SK-MEL-5 (cell line): Measurements from ENCODE around the gene ARG1. TPM values are rescaled to one million over a fixed set of nuclear protein-coding genes. Genes with fewer than 3 reads are reported as not detected.

Experiments used
- DNase-seq: peaks from one replicate; pipeline ENCODE4 v3.0.0-alpha.2; 2016; ENCODE audit warnings: low read depth, low spot score
- in situ Hi-C: cut with HindIII; loops from 2 replicates; pipeline ENCODE4 v1.10.0; 2016; ENCODE audit warnings: low sequenced_read_pairs, high pct_unique_total_duplicates, low pct_unique_long_range_greater_than_20kb
- total RNA-seq: library from RNA; depleted of rRNA; stranded (reverse); fragments of >200 nt; shearing (Covaris generic); gene quantifications from 2 replicates; pipeline ENCODE4 v1.2.3, GENCODE V29; 2014

ARG1 gene
- total RNA-seq, 1 experiment from 2014 or later = not detected

DNA sequence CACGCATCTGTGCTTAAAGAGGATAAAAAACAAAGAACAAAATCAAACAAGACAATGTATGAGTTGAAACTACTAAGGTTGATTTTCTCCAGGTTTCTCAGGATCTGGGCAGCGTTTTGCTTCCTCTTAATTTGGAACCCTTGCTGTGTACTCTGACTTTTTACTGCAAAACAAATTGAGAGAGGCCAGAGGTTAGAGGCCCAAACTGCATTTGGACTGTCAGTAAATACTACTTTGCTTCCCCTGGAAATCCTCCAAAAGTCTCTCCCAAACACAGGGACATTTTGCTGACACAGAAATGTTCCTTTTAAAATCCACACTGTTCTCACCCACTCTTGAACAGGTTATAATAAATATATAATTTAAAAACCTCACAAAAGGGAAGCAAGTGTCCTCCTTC, 1.1 kb downstream of the ARG1 start:
- in situ Hi-C loops = no loop called here
- no peak for DNase-seq

DNA sequence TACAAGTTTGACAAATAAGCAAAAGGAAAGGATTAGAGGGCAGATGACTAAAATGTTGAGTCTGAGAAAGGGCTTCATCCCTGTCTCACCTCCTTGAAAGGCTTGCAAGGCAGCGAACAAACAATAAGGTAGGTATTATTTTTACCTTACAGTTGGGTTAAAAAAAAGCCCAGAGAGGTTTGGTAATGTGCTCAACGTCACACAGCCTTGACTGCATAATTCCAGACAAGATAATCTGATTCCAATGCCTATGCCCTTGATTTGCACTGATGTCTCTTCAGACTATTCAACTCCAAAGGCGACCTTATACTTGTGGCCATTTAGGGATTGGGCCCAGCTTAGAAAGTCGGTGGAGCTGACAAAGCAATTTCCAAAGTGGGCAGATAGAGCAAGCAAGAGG, 1.7 kb downstream of the ARG1 start:
- in situ Hi-C loops = no loop called here
- no peak for DNase-seq

DNA sequence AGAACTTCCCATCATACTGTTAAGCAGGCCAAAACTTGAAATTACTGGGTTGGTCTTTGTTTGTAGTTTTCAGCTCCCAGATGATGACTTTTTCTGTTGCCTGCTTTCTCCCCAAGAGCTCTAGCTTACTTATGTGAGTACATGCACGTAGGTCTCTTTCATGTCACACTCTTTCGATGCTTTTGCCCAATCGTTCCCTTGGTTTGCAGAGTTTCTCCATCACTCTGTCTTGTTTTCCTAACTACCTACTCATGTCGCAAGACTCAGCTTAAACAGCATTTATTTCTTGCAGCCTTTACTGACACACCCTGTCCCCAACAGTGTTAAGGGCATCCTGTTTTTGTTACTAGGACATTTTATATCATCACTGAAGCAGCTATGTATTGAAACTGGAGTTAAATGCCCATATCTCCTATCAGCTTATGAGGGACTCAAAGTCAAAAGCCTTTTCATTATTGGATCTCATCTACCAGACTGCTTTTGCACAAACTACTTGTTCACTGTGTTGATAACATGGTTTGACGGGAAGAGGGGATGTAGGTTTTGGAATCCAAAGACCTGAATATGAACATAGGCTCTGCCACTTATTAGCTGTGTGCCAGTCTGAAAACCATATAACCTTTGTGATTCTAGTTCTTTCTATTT, 2.9 kb downstream of the ARG1 start:
- DNase-seq = no peak
- in situ Hi-C loops = no loop called here

DNA sequence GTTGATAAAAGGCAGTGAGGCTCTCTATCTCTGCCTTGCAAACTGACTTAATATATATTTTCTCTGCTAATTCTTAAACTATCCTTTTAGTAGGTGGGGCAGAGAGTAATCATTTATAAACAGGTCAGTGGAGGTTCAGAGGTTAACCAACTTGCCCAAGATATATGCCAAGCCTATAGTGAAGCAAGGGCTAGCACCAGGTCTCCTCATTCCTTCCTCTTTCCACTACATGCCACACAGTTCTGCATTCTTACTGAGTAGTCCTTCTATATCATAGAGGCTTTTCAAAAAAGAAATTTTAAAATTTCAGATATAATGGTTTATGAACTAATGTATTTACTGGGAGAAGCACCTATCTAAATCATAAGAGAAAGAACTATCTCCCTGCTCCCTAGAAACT, 8.5 kb downstream of the ARG1 start:
- no peak for DNase-seq

DNA sequence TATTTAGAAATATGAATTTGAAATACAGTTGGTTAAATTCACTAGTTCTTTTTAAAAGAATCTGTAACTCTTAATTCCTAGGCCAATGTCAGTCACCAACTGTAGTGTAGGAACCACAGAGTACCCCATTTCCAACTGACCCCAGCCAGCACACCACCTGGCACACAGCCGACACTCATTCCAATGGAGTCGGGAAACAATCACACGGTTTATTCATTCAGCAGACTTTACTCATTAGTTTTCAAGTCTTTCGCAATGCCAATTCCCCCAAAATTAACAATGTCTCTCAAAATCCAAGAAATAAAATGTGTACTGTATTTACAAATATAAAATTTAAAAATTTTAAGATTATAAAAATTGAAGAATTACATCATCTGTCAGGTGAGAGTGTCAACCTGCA, 13.5 kb downstream of the ARG1 start:
- in situ Hi-C loops = no loop called here
- no peak for DNase-seq

More for the DNA sequence above, 8.5 kb downstream of the ARG1 start:
- in situ Hi-C loops = no loop called here

DNA sequence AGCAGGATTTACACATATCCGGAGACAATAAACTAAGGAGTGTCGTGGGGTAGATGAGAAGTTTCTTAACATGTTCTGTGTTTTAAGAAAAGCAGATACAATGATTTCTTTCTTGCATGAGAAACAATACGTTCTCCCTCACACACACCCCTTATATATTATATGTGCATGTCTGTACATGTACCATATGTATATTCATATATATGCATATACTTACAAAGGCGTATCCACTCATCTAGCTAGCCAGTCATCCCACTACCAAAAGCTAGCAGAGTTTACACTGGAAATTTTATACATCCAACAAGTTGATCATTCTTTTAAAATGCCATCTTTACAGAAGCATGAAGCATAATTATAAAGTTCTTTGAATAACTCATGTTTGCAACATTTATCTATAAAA, 14.9 kb downstream of the ARG1 start:
- DNase-seq = no peak
- in situ Hi-C loops = no loop called here

DNA sequence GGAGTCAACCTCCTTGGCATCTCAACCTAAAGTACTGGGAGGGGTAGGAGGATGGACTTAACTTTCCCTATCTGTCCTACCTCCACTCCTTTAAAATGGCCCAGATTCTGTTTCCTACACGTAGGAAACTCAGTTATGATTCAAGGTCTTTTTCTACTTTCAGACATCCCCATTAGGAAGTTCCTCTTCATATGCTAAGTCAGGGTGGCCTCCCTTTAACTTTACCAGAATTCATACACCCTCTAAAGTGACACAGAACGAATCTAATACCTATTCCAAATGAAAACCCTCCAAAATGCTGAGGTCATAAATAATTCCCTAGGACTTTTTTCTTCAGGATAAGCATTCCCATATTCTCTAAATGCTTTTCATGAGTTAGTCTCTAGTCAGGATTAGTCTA, 15.6 kb downstream of the ARG1 start:
- in situ Hi-C loops = no loop called here
- DNase-seq = no peak

DNA sequence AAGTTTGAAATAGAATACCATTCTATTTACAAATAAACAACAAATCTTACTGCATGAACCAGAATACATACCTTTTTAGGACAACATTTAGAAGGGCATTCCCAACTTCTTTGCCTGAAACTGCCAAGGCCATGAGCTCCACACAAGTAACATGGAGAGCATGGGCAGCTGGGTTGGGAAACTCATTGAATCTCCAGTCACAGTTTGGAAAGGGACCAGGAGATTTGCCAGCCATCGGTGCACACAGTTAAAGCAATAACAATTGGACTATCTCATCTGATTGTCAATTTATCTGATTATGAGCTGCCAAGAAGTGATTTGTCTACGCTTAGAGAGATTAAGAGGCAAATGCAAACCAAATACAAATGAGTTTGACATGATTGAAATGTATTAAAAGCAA, 19.9 kb downstream of the ARG1 start:
- in situ Hi-C loops = no loop called here
- no peak for DNase-seq

DNA sequence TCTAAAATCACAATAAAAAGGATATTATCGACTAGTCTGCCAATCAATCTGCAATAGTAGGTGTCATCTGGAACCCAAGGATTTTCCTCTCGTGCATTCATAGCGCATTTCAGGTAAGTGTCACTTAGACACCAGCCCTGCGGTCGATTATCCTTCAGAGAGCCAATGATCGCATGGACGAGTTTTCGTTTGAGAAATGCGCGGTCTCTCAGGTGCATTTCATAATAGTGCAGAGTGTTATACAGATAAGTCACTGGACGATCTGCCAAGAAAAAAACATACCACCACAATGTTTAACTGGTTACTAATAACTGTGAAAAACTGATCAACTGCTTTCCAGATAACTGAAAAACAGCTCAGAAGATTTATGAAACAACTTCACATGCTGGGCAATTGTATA, 21.0 kb downstream of the ARG1 start:
- in situ Hi-C loops = no loop called here
- no peak for DNase-seq

DNA sequence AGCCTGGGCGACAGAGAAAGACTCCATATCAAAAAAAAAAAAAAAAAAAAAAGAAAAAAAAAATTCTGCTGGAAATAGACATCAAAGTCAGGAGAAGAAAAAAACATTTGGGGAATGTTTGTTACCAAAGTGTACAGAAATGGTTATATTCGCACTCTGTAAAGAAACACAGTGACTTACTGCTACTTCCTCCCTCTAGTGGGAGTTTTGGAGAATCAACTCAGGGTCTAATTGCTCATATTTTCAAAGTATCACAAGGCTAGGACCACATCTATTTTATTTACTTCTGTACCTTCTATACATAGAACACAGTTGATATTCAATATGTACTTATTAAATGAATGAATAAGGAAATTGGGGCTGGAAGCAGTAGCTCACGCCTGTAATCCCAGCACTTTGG, 24.4 kb downstream of the ARG1 start:
- in situ Hi-C loops = no loop called here
- DNase-seq = peak; percentile 35

DNA sequence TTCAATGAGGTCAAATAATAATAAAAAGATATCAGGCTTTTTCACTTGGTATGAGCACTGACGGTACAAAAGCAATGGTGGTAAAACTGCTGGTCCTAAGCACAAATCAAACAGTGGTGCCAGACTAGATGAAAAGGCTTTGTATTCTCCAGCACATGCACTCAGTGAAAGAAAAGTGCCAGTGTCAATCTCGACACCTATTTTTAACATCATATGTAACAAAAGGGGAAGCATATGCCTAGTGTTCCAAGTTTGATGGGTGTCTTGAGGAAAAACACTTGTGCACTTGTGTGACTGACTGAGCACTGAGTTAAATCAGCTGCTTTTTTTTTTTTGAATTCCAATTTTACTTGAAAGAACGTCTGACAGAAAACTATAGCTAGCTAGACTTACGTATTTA, 27.7 kb downstream of the ARG1 start:
- in situ Hi-C loops = no loop called here
- peak; percentile 7 for DNase-seq

DNA sequence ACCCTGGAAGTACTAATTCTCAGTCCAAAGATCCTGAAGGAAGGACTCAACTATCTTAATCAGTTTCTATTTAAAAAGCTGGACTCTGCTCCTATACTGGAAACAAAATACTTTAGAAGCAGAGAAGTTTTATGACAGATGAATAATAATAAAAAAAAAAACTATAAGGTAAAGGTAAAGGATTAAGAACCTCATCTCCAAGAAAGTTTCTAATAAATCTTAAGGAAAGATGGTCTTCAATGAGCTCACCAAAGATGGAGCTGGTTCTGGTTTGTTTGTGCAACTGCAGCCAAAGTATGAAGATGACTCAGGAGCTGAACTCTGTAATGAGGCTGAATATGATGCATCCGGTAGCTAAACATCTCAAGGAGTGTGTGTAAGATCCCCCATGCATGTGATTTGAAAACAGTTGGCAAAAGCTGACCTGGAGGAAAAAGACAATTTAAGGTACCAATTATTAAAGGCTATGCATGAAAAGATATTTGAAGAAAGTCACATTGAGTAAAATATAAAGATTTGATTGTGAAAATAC, 29.8 kb downstream of the ARG1 start:
- no peak for DNase-seq

DNA sequence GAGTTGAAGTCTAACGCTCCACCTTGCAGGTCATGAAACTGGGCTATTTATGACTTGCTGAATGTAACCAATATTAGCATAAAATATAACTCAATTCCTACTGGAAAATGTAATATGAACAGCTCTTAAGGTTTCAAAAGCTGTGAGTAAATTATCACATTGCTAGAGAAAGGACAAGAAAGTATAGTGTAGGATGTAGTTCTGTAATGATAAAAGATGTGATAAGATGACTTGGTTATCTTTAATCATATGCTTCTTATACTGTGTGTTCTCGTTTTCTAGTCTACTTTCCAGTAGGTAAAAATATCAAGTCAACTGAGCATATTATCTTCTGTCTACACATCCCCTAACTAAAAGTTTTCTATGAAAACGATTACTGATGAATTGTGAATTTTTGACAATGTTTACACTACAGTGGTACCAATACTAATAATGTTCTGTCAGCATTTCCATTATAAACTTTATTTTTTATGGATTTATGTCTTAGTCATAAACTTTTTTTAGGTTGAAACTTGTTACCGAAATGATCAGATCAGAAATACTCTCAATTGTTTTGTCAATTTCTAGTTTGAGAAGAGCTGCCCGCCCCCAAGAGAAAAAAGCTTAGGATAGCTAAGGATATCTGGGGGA, 40.4 kb downstream of the ARG1 start:
- DNase-seq = no peak
- in situ Hi-C loops = no loop called here

More for the DNA sequence above, 29.8 kb downstream of the ARG1 start:
- in situ Hi-C loops = no loop called here

DNA sequence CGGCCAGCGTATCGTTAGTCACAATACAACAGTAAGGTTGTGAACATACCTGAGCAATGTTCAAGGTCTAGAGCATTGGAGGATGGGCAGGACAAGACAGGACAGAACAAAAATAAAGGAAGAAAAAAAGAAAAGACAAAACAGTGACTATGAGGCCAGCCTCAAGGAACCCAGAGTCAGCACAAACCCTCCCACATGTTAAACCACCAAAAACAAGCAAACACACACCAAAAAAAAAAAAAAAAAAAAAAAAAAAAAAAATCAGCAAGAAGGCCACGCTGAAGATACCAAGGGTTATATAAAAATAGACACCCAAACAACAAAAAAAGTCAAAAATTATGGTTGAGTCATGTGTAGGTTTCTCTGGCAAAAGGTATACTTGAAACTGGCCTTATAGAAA, 42.2 kb downstream of the ARG1 start:
- DNase-seq = no peak
- in situ Hi-C loops = no loop called here

DNA sequence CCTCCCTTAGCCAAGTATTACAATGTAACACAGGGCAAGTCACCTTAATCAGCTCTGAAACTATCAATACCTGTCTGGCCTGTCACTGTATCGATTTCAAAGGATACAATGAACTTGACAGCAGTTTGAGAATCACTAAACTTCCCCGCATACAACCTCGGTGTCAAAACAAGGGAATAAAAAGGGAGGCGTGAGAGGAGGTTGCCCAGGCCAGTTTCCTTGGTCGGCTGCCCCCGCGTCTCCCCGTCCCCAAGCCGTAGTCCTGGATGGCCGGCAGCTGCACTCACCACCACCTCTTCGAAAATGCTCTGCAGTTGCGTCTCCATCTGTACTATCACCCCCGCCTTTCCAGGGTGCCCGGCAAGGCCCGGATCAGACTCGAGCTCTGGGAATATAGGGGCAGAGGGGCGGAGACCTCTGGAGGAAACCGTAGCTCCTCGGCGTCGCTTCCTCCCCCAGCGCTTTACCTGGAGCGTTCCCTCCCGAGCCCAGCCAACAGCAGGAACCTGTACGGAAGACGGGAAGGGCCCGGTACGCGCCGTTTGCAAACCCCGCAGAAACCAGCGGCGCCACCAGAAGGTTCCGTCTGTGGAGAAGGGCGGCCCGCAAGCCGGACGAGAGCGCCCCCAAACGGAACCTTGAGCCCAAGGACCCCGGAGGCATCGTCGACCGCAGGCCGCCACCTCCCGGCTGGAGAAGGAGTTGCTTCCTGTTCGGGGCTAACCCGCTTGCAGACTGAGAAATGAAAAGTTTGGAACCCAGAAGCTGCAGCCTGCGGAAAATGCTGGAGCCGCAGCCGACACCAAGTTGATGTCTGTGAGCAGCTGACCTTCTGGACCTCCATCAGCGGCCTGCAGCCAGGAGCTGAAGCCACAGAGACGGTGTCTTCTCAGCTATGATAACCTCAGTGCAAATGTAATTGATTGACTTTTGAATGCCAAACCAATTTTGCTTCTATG, 55.0 kb downstream of the ARG1 start, which contains the start of gene MED23:
Gene MED23, minus strand, starts transcription at position 519 of the 959 bp plus-strand sequence. Its CDS starts 193 bp downstream, at position 326.
- in situ Hi-C loops = no loop called here
- DNase-seq = peak; percentile 92

DNA sequence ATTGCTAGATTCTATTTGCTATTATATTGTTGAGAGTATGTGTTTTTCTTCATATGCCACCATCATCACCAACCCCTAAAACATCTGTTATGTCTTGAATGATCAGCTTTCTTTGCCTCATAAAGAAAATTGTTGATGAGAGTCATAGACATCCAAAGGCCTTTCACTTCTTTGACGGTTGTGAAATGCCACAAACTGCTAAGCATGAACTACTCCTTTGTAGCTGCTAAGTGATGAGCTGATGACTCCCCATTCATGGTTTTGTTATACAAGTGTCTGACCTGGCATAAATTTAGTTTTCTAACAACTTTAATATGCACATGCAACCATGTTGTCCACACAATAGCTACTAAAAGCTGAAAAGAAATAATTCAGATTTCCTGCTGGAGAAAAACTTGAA, 55.7 kb downstream of the ARG1 start:
- DNase-seq = peak; percentile 64
- in situ Hi-C loops = no loop called here

DNA sequence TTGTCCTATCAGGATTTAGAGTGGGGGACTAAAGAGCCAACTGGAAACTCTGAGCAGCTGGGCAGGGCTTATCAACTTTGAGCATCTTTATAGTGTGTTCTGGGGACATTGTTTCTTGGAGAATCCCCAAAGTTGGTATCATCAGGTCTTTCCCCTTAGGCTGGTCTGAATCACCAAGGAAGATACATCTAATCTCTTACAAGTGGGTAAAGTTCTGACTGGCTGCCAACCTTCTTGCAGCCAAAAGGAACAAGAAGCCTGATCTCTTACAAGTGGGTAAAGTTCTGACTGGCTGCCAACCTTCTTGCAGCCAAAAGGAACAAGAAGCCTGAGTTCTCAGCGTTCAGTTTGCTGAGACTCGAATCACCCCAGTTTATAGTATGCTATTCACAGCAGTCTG, 56.6 kb downstream of the ARG1 start:
- DNase-seq = no peak
- in situ Hi-C loops = no loop called here

DNA sequence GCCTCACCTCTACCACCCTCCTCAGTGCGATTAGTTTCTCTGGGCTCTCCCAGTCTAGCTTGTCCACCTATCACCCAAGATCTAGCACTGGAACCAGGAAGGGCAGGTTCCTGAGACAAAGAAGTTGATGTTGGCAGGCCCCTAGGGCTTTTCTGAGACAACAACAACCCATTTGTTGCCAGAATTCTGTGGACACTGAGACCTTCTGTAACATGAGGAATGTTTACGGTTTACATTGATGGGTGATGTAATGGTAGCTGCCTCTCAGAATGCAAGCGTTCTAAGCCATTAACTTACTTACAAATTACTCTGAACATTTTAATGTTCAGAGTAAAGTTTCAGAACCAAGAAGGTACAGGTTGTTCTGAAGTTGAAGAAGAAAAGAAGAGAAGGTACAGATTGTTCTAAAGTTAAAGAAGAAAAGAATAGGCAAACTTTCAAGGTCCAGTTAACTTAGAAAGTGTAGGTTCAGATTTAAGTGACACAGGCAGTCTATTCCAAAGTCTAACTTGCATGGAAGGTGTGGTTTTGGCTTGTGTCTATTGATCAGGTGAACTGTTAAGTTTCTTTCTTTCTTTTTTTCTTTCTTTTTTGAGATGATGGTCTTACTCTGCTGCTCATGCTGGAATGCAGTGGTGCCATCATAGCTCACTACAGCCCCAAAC, 58.7 kb downstream of the ARG1 start:
- in situ Hi-C loops = no loop called here

More for the DNA sequence above, 58.7 kb downstream of the ARG1 start:
- peak; percentile 91 for DNase-seq
